Measurements from ENCODE around the gene AHCYL2.
"Not testable (repeated sequence)": the region's sequence is repeated elsewhere in the genome, so short reads cannot be mapped to it uniquely, and the experiment has no call there.

AHCYL2 gene

DNA sequence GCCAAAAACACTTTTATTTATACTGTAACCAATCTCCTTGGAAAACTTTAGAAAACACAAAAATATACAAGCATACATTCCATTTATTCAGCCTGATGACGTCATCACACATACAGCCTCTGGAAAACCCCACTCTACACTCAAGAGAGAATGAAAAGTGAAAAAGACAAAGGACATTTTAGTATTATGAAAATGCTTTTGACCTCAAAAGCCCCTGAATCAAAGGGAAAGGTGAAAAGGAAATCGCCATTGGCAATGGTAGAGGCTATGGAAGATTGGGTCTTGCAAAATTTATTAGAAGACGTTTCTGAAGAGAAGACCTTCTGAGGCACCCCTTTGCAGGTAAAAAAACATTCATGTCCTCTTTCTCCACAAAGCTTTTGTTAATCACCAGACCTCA, 126.5 kb downstream of the AHCYL2 start:
- DNase-seq: no peak
- no peak for ATAC-seq

DNA sequence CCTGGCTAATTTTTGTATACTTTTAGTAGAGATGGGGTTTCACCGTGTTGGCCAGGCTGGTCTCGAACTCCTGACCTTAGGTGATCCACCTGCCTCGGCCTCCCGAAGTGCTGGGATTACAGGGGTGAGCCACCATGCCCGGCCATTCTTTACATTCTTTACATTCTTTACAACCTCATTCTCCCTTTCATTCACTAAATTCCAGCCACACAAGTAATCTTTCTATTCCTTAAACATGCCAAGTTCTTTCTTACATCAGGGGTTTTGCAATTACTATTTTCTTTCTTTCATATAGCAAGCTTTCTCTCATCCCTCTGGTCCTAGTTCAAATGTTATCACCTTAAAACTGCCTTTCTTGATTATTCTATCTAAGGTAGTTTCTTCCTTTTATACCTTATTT, 128.3 kb downstream of the AHCYL2 start:
- ATAC-seq, DNase-seq: not testable (repeated sequence)

- DNase-seq (no peak), ATAC-seq (no peak)
These were observed 129.8 kb downstream of the AHCYL2 start for GRCh38 chr7:129354428-129355157.

DNA sequence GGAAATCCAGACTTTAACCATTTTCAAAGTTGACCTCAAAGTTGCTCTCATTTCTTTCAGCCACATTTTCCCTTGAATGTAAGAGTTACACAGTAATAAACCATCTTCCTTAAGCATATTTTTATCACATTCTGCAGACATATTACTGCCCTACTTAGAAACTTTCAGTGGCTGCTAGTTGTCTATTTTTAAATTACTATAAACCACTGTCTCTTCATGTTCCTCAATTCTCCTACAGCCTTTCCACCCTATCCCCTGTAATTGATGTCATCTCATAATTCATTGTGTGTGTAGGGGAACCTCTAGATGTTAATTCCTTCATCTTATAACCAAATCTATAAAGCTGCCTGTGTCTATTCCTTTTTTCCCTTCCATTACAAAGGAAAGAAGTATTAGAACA, 131.3 kb downstream of the AHCYL2 start:
- no peak for ATAC-seq
- DNase-seq: no peak

GRCh38 chr7:129359176-129359575, 134.3 kb downstream of the AHCYL2 start:
- no peak for ATAC-seq
- DNase-seq: no peak

DNA sequence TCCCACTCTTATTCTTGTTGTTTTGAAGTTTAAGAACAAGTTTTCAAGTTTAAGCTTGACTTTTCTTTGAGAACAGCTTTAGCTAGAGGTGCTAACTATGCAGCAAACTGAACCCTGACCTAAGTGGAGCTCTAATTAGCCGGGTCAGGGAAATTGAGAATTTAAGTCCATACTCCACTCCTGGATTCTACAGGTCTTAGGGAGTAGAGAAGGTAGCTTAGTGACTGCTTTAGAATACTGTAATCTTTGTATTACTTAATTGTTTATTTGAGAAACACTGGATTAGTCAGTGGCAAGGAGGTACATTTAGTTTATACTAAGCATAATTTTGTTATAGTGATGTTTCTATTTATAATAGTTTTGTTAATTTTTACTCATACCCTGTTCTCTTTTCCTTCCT, 134.8 kb downstream of the AHCYL2 start:
- ATAC-seq: no peak
- DNase-seq: no peak

DNA sequence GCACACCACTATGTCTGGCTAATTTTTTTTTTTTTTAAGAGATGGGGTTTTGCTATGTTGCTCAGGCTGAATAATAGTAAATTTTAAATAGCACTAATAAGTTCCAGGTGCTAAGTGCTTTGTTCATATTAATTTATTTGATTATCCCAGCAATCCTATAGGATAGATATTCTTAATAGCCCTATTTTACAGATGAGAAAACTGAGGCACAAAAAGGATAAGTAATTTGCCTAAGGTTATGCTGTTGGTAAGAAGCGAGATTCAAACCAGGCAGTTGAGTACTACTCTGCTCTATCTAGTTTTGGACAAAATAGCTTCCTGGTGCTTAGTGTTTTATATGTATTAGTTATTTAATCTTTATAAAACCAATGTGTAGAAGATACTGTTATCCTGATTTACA, 136.9 kb downstream of the AHCYL2 start:
- DNase-seq (no peak), ATAC-seq (no peak)

DNA sequence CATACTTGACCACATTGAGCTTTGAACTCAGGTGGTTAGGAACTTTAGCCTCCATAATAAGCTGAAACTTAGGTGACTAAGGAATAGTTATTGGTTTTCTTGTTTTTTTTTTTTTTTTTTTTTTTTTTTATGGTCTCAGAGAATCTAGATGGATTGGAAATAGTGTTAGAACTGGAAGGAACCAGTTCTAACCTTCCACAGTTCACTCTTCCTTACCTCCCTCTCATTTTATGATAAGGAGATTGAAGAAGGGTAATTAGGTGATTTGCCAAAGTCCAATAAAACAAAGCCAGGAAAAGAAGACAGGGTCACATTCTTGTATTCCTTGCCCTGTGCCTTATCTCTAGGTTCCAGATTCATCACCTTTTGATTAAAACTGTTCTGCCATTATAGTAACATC, 137.7 kb downstream of the AHCYL2 start:
- DNase-seq (no peak), ATAC-seq (no peak)

DNA sequence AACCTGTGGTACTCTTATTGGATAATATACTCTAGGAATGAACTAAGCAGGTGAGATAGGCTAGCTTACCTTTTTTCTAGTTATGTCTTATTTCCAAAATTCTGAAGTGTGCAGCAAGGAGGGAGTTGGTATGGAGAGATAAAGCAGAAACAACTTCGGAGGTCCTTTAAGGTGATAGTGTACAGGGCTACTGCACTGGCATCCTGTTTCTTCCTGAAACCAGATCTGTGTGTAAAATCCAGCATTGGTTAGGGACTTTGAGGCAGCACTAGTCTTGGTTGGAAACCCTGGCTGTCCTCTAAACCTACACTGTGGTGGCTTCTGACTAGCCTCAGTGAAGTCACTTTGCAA, 142.5 kb downstream of the AHCYL2 start:
- ATAC-seq (no peak), DNase-seq (no peak)

GRCh38 chr7:129367700-129368388, 143.0 kb downstream of the AHCYL2 start:
- DNase-seq: peak; percentile 82
- peak; percentile 87 for ATAC-seq

DNA sequence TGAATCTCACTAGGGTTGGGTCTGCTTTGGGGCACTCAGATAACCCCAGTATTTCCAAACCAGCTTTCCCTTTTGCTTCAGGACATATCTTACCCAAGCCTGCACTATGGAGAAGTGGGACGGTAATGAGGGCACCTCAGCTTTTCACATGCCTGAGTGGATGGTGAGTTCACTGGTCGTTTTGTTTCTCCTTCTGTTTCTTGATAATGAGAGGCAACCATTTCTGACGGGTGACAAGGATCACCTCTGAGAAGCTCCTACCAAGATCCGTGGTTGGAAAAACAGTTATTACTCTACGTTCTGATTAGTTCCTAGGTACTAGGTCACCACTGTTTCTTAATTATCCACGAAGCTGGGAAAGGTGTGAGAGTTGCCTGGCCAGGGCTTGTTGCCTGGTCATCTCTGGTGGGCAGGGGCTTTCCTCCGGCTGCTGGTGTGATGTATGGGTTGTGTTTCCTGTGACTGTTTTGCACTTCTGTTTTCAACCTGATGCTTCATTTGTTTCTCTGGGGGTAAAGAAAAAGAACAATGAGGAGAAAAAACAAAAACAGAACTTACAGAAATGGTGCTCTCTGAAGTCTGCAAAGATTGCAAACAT, 143.7 kb downstream of the AHCYL2 start:
- ATAC-seq (peak; percentile 44), DNase-seq (peak; percentile 17)

DNA sequence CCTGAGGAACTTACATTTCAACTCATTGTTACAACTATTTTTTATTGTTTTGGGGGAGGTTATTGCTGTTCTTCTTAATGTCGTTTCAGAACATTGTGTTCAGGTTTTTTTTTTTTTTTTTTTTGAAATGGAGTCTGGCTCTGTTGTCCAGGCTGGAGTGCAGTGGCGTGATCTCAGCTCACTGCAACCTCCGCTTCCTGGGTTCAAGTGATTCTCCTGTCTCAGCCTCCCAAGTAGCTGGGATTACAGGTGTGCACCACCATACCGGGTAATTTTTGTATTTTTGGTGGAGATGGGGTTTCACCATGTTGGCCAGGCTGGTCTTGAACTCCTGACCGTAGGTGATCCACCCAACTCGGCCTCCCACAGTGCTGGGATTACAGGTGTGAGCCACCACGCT, 144.6 kb downstream of the AHCYL2 start:
- not testable (repeated sequence) for ATAC-seq, DNase-seq

DNA sequence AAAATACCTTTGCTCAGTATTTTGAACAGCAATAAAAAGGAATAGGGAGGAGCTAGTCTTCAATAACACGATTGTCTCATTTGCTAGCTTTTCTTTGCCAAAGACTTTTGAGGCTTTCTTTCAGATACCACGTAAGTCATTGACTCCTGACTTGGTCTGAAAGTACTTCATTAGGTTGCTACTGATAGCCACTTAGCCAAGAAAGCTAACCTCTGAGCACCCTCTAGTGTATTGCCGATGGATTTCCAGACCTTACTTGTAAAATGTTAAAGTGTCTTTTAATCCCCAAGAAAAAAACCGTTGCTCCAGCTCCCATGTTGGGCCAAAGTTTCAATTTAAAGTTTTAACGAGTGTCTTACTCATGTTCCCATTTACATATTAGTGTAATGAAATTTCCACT, 146.0 kb downstream of the AHCYL2 start:
- DNase-seq: no peak
- ATAC-seq: no peak

- DNase-seq (no peak), ATAC-seq (no peak)
These were observed 146.7 kb downstream of the AHCYL2 start for GRCh38 chr7:129371487-129371886.

DNA sequence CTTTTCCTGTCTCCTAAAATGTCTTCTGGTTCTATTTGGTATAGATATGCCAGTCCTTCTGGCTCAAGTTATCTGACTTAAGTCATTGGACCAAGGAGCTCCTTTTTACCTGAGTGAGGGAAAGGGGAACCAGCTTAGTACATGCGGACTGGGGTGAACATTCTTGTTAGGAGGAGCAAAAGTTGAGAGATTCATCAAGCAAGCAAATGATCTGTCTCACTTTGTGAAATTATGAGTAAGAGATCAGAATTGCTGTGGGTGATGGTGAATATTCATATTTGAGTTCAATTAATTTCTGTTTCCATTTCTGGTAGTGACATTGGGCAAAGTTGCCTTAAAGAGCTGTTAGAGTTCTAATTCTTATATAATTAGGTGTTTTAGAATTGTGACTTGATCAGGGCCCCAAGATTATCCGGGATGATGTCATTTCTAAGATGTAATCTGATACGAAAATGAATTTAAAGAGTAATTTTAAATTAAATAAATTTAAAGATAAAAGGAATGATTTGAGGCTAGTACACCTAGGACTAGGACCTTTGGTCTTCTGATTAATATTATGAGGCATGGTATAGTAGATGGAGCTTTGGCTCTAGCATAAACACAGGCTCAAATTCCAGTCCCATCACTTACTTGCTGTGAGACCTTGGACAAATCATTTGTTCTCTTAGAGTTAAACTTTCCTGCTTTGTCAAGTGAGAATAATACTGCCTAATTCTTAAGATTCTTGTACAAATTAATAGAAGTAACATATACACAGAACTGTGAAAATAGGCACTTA, 149.0 kb downstream of the AHCYL2 start:
- ATAC-seq (no peak), DNase-seq (no peak)

DNA sequence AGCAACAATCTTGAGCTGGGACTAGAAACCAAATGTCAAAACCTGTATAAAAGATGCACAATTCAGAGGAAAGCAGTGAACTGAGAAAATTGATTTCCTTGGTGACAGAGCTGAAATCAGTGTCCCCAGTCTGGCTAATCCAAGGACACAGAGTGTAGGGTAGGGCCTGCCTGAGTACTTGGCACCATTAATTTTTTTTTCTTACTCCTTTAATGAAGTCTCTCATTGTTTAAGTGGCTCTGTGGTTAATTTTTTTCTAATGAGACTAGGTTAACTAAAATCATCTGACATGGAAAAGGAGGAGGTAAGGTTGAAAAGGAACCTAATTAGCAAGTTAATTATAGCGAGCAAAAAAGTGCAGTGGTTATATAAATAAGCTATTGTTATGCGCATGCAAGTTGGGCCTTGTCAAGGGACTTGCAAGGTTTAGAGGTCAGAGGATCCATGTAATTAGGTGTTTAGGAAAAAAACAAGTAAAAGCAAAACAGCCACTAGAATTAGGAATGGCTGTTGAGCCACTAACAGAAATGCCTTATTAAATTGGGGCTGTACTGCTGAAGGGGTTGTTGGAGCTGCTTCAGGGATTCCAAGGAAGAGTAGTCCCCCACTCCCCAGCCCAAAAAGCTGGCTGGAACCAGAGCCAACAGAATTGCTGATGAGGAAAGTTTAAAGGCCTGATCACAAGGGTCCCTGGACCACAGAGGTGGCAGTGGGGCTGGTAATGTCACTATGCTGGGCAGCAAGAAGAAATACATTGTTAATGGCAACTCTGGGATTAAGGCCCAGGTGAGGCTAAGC, 150.5 kb downstream of the AHCYL2 start:
- DNase-seq: no peak
- ATAC-seq: no peak

DNA sequence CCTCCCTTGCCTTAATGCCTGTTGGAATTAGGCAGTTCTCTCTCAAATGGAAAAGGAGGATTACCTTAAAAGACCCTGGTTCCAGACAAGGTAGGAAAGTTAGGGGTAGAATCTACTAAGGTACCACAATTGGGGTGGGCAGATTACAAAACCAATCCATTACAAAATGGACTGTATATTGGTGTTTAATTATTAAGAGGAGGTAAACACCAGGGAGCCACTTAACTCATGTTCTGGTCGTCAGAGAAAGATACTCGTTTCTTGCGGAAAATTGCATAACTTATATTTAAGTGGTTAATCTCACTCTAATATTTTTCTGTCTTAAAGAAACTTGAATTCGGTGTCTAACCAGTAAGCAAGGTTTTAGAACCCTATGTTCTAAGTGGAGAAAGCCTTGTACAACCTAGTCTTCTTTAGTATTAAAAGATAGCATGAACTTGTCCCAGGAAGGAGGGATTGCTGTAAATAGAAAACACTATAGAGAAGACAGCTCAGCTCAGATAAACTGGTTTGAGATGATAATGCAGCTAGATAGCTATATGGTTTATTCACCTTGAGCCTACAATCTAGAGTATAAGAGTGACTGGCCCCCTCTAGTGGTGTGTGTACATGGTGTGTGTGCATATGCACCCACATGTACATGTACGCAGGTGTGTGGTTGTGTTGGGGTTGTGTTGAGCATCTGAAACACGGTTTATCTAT, 151.4 kb downstream of the AHCYL2 start:
- ATAC-seq: peak; percentile 77

GRCh38 chr7:129376778-129377700, 152.2 kb downstream of the AHCYL2 start:
- DNase-seq: no peak

More for the DNA sequence above, 151.4 kb downstream of the AHCYL2 start:
- DNase-seq: peak; percentile 57

DNA sequence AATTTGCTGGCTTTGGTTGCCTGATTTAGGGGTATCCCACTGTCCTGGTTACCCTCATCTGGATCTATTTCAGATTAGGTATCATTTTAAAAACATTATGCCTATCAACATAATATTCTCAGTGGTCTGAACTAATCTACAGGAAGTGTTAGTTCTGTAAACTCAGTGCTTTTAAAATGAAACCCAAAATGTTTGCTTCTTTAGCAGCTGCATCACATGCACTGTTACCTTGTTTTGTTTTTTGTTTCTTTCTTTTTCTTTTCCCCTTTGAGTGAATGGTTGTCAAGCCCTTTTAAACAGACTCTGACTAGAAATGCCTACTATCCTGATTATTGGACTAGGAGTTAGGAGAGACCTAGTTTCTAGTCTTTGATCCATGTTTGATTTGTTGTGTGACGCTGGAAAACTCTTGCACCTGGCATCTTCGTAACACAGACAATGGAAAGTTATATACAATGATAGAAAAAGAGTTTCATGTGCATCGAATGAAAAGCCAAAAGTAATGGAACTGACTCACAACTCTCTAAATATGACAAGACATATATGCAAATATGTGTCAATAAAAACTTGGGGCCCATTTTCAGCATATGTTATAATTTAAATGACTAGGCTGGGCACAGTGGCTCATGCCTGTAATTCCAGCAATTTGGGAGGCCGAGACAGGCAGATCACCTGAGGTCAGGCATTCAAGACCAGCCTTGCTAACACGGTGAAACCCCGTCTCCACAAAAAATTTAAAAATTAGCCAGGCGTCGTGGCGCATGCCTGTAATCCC, 157.1 kb downstream of the AHCYL2 start:
- DNase-seq (no peak), ATAC-seq (no peak)

More at GRCh38 chr7:129376778-129377700, 152.2 kb downstream of the AHCYL2 start:
- ATAC-seq: peak; percentile 70
